Peyer's patch (tissue), 4 donors: ENCODE data around the gene MAP2K5.

Experiments used
- CTCF ChIP-seq, 6 experiments: fragments of 450-650 bp in 4 of 6; fragments of 200-600 bp in 2 of 6; sonication (generic) in 1 of 6; IDR thresholded peaks; one replicate each; pipeline ENCODE4 v1.5.1; 2017 to 2019; ENCODE audit warnings: antibody characterized with exemption in 6 of 6, mild to moderate bottlenecking in 3 of 6, moderate library complexity in 1 of 6
- POLR2A ChIP-seq, 2 donors: fragments of 450-650 bp; IDR thresholded peaks; one replicate each; pipeline ENCODE4 v1.5.1; 2017; ENCODE audit warnings: antibody characterized with exemption in 2 of 2, mild to moderate bottlenecking in 2 of 2, moderate library complexity in 2 of 2

DNA sequence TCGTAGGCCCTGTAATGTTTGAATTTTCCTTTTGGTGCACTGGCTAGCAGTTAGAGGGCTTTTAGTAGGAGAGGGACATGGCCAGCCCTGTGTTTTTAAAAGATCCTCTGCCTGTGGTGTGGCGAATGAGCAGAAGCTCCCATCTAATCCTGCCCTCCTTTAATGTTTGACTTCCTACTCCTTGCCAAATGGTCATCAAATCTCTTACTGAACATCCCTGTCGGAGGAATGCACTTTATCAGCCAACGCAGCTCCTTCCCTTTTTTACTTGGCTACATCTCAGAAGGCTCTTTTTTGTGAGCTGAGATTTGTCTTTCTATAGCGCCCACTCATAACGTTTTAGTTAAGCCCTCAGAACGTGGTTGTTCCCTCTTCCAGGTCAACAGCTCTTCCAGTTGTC lies 44.8 kb downstream of the MAP2K5 start:
- no peak for TF ChIP-seq CTCF (IDR thresholded peaks at IDR 0.05)
- no peak for TF ChIP-seq POLR2A (IDR thresholded peaks at IDR 0.05)
